Central memory CD4-positive, alpha-beta T cell (primary cell): ENCODE results near the gene VWA3B.

Experiments
- DNase-seq: peaks from one replicate; pipeline ENCODE4 v3.0.0; 2022

VWA3B gene

DNA sequence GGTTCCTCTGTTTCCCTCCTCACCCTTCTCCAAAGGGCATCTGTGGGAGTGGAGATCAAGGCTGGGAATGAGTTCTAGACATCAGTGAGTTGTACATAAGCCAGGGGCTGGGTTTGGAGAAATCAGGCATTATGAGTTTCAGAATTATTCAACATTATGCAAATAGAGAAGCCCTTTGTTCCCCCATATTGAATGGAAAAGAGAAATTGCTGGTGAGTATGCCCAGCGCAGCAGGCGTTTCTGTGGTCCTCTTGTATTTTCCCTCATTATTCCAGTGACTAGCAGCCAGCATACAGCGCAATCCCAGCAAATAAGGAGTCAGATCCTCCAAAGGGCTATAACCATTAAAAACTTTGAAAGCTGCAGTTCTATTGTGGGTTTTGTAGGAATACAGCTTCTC, 94.4 kb downstream of the VWA3B start:
- no peak for DNase-seq

DNA sequence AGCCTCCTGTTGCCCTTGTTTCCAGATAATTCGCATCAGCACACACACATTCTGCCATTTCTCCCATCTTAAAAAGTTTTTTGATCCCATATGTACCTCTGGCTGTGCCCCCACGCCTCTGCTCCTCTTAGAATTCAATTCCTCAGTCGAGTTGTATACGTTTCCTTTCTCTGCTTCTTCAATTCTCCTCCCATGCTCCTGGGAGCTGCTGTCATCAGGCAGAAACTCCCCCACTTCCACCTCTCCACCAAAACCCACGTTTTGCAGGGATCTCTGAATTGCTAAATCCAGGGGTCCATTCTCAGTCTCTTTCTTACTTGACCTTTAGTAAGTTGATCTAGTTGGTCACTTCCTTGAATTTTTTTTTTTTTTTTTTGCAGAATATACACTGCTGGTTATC, 98.8 kb downstream of the VWA3B start:
- no peak for DNase-seq

DNA sequence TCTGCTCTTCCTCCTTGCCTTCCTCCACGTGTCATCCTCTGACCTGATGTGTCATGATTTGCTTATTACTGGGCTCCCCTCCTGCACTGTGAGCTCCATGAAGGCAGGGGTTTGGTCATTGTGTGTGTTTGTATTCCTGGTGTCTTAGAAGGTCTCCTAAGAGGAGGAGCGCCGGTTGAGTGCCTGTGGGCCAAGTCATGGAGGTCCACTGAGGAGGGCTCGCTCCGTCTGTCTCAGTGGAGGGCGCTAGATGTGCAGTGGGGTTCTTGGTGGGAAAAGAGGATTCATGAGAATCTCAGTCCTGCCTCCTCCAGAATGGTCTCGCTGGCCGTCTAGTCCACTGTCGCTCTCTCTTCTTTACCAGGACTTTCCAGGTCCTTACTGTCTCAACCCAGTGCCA, 100.2 kb downstream of the VWA3B start:
- no peak for DNase-seq

DNA sequence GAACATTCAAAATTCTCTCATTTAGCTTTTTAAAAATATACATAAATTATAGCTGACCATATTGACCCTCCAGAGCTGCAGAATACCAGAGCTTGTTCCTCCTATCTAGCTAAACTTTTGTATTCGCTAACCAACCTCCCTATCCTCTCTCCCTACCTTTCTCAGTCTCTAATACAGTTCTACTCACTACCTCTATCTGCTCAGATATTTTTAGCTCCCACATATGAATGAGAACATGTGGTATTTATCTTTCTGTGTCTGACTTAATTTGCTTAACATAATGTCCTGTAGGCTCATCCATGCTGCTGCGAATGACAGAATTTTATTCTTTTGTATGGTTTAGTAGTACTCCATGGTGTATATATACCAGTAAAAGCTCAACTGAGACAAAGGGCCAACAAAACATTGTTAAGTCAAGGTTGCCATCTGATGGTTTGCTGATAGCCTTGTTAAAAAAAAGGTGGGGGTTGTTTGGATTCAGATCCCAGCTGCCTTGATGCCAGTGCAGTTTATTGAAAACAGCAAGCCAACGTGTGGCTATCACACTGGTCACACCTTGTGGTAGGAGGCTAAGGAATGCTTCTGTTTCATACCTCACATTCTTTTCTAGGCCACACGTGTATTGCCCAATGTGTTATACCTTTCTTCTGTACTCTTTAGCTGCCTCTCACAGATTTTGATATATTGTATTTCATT, 101.5 kb downstream of the VWA3B start:
- no peak for DNase-seq

DNA sequence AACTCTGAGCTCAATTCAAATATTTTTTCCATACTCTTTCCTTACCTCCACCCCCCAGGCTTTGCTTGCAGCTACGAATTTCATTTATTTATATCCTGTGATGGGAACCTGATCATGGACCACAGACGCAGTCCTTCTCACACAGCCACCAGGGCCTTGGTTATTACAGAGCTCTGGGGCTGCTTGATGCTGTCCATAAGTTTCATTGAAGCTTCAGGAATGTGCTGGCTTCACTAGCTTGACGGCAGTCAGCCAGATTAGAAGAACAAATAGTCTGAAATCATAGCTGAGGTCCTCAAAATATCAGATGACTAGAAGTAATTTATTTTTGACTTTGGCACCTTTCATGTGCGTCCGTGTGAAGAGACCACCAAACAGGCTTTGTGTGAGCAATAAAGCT, 104.9 kb downstream of the VWA3B start:
- no peak for DNase-seq

DNA sequence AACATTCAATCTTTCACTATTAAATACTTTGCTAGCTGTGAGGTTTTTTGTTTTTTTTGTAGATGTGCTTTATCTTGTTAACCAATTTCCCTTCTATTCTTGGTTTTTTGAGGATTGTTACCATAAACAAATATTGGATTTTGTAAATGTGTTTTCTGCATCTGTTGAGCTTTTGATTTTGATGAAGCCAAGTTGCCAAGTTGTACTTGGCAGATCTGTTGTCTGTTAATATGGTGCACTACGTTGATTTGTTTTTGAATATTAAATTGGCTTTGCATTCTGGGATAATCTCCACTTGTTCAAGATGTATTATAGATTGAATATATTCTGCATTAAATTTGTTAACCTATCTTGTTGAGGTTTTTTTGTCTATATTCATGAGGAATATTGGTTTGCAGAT, 114.6 kb downstream of the VWA3B start:
- no peak for DNase-seq

DNA sequence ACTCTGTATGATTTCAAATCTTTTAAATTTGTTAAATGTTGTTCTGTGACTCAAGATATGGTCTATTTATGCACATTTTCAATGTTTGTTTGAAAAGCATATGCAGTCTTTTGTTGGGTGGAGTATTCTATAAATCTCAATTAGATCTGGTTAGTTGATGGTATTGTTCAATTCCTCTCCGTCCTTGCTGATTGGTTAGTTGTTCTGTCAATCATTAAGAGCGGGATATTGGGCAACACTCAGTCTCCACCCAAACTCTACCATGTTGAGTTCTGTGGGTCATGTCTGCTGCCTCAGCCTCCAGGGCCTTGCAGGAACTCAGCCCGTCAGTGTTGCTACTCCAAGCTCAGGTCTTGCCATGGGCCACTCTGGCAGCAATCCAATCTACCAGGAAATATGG, 118.9 kb downstream of the VWA3B start:
- no peak for DNase-seq

DNA sequence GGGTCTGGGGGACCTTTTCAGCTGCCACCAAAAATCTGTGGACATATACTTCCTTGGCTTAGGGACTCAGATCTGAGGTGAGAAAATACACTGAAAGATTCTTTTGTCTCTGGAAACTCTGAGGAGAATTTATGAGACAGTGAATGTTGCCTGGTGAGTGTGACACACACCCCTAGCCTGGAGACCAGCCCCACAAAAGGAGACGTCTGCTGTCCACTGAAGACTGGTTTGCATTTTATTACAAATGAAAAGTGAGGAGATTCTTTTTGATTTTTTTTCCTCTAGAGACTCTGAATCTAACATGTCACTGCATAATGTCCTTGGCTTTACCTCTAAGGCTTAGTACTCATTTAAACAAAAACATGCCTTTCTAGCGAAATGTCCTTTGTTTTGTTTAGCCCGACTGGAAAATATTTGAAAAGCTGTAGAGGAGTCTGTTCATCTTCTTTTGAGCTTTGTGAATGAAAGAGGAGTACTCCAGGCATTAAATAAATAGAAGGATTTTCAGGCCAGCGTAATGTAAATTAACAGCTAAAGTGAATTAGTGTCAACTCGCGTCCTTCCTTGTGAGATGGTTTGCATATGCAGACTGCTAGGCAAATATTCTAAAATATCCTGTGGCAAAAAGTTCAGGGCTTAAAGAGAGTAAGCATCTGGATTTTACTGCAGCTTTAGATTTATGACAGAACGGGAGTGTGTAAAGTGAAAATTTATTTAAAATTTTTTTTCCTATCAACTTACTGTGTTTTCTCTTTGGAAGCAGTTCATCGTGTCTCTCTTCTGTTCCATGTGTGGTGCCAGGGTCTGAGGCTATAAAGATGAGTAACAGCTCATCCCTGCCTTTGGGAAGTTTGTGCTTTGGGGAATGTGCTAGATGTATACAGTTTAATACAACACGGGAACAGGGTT, 125.4 kb downstream of the VWA3B start:
- no peak for DNase-seq

DNA sequence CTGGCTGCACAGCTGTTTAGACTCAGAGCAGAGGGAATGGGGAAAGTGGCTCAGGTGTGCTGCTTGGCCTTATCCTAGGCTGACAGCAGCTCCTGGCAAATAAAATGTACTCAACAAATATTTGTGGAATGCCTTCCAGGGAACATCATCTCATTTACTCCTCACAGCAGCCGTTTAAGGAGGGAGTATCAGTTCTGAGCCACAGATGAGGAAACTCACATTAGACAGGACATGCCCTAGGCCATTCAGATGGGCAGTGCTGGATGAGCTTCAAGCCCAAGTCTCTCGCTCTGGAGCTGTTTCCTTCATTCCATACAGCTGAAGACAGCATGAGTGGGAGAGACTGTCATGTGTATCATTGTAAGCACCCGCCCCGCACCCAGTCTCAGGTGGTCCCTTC, 129.6 kb downstream of the VWA3B start:
- no peak for DNase-seq

DNA sequence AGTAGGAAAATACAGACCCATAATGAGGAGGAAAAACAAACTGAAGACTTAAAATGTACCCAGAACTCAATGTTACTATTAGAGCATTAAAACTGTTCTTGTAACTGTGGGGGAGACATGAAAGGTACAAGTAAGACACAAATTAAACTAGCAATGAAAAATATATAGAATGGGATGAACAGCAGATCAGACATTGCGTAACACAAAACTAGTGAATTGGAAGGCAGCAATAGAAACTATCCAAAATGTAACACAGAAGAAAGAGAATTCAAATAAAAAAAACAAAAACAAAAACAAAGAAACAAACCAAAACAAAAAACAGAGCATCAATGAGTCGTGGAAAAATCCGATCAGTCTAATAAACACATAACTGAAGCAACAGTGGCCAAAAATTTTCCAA, 132.2 kb downstream of the VWA3B start:
- no peak for DNase-seq

DNA sequence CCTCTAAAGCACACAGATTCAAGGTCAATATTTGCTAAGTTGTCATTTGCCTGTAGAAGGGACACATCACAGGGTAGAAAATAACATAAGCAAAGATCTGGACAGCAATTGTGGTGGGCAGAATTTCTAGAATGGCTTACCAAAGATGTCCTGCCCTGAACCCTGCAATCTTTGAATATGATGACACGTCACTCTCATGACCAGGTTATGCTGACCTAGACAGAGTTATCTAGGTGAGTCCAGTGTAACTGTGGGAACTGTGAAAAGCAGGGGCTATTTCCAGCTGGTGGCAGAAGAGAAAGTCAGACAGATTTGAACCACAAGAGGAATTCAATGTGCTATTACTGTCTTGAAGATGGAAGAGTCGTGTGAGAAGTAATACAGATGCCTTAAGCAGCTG, 147.0 kb downstream of the VWA3B start:
- no peak for DNase-seq

DNA sequence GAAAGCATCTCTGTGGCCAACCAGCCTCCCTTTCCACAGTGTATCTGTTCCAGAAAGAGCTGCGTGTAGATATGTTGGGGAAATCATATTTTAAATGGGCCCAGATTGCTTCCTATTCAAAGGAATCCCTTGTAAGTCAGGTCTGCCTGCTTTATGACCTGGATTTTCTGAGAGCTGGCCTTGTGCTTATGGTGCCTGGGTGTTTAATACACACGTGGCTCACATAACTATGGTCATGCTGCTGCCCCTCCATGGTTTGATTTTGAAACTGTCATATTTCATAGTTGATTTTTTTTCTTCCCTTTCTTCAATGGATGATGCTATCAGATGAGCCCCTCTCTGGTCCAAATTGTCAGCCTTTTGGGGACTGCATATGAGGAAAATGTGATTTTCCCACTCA, 147.8 kb downstream of the VWA3B start:
- no peak for DNase-seq

DNA sequence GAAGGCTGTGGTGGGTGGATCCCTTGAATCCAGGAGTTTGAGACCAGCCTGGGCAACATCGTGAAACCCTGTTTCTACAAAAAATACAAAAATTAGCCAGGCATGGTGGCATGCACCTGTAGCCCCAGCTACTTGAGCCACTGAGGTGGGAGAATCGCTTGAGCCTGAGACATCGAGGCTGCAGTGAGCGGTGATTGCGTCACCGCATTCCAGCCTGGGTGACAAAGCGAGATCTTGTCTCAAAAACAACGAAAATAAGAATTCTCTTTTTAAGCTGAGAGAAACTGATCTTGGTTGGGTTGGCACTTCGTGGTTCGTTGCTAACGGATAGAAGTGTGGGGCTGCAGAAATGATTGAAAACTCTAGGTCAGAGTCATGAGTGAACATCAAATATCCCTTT, 150.0 kb downstream of the VWA3B start:
- DNase-seq = no peak

DNA sequence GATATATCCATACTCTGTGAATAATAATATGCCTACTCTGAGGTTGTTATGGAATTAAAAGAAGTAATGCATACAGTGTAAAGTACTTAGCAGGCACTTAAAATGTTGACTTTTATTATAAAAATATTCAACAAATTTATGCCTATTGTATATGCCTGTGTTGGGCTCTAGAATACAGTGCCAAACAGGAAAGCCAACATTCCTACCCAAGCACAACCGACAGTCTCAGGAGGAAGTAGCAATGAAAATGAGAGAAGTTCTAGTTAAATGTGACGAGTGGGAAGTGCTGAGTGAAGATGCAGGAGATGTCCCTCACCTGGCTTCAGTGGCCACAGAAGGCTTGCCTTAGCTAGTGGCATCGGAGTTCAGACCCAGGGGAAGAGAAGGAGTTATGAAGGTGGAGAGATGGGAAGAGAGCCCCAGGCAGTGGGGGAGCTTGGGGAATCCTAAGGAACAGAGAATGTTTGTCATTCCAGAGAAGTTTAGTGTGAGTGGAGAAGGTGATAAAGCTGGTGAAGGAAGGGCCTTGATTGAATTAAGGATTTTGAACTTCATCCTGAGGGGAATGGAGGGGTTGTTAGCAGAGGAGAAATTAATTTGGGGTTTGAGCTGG, 153.9 kb downstream of the VWA3B start:
- no peak for DNase-seq

DNA sequence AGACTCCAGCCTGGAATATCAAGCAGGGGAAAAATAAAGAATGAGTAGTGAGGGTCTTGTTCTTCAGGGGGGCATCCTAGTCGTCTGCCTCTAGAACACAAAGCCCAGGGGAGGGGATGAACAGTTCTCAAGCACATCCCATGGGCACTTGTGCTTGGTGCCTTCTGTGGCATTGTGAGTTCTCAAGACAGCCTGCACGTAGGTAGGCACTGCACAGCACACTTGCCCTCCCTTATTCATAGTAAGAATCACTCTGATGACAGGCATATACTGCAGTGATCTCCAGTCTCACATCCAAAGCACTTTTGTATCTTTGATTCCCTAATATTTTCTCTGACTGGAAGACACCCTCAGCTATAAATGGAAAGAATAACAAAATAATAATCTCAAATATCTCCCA, 154.6 kb downstream of the VWA3B start:
- DNase-seq = no peak

DNA sequence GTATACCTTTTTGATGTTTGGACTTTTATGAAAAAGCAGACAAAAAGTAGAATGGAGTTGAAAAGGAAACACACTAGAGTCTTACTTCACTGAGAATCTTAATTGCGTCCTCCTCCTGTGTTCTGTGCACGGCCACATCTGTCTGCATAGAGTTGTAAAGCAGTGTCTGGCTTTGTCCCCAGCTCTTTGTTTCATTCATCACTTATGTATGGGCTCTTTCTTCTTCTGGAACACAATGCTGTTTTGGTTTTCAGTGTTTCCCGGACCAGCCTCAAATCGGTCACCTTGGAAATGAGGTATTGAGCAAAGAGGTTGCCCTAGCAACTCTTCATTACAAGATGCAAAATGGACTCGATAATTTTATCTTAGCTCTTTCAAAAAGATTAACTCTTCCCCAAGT, 155.0 kb downstream of the VWA3B start:
- no peak for DNase-seq

DNA sequence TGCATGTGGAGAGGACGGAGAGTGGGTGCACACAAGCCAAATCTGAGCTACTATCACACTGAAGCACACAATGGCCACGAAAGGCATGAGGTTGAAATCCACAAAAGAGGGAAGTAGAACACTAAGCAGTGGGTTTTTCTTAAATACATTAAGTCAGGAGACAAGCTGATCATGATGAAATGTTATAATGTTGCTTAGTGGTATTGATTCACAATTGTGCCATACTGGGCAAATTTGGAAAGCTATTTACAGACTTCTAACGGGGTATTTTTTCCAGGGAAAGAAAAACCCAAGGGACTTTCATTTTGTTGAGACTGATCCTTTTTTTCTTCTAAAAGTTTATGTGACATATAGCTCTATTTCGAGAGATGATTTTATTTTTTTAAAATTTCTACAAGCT, 158.5 kb downstream of the VWA3B start:
- DNase-seq = no peak

DNA sequence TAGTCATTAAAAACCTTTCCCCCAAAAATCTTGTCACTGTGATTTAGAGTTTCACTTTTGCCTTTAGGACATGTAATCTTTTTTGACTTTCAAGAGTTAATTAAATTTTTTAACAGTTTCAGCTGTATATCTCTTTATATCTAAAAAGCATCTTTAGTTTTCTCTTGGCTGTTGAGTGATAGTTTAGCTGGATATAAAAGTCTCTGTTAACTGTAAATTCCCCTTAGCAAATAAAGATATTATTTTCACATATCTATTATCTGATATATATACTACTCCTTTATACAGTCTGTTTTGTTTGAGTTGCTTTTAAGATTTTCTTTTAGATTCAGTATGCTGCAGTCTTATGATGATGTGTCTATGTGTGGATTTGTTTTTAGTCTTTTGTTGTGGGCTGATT, 160.4 kb downstream of the VWA3B start:
- DNase-seq = no peak

DNA sequence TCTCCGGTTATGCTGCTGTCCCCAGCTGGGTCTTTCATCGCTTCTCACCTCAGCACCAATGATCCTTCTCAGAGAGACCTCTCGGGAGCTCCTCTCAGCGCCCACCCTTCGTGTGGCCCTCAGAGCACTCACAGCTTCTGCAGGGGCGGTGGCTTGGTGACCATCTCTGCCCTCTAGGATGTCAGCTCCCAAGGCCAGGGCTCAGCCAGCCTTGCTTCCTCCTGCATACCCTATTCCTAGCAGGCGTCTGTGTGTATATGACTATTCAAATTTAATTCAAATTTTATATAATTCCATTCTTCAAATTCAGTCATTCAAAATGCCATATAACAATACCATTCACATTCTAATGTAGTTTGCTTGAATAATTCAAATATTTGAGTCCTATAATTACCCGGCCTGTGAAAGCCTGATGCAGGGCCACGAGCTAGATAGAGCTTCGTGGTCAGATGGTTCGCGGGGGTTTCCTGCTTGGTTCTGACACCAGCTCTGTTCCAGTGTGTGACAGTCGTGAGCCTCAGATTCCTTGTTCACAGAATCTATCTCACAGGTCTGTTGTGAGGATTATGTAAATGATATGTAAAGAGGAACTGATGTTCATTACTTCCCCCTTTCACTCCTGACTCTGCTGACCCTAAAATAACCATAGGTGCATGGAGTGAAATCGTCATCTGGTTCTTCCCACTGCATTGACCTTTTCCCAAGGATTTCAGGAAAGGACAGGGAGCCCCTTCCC, 165.2 kb downstream of the VWA3B start:
- no peak for DNase-seq

DNA sequence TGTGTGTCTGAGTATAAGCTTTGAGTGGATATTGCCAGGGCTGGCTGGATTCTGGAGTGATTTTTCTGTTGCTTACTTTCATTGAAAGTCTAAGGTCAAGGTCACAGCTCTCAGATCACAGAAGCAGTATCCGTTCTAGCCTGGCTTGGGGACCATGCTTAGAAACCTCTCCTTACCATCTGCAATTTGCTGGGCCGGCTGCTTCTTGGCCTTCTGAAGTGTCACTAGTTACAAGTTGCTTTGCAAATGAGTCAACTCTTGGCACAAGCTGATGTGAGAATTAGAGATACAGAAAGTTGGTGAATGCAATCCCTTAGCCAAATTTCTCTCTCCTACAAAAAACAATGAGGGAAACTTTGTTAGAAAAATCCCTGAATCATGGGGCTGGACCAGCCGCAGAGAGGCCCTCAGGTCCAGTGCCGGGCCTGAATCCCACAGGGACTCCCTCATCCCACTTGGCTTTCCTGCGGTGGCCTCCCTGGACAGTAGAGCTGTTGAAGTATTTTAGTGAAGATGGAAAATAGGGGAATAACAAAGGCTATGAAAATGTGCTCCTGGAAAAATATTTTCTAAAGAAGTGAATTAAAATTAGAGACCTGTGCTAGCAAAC, 166.6 kb downstream of the VWA3B start:
- no peak for DNase-seq

DNA sequence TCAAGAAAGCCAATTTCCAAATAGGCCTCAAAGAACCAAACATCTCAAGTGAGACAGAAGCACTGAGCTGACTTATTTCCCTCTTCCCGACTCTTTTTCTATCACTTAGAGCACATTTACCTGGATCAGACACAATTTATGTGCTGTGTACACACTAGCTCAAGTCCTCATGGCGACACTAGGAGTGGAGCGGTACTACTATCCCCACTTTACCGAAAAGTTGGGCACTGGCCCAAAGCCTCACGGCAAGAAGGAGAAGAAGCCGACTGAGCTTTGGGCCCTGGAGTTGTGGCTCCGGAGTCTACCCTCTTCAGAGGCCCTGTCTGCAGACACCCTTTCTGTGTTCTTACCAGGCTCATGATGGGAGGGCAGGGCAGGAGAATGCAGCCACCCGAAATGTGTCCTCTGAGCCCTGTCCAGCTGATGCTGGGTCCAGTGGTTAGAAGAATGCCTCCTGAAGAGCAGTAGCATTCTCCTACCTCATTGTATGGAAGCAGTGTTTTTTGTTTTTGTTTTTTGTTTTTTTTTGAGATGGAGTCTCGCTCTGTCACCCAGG, 167.6 kb downstream of the VWA3B start:
- no peak for DNase-seq

DNA sequence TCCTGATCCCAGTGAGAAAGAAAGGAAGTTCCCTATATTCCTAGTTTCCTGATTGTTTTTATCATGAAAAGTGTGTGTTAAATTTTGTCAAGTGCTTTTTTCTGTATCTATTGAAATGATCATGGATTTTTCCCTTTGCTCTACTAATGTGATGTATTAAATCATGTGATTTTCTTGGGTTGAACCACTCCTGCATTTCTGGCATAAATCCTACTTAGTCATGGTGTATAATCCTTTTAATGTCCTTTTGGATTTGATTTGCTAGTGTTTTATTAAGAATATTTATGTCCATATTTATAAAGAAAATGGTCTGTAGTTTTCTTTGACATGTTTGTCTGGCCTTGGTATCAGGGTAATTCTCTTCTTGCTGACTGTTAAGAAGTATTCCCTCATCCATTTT, 171.9 kb downstream of the VWA3B start:
- DNase-seq = no peak

DNA sequence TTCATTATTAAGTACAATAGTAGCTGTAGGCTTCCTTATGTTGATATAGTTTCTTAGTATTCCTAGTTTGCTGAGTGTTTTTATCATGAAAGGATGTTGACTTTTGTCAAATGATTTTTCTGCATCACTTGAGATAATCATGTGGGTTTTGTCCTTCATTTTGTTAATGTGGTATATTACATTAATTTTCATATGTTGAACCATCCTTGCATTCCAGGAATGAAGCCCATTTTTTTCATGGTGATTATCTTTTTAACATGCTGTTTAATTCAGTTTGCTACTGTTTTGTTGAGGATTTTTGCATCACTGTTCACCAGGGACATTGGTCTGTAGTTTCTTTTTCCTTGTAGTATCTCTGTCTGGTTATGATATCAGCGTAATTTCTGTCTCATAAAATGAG, 176.4 kb downstream of the VWA3B start:
- DNase-seq = no peak
